Endothelial cell of umbilical vein (primary cell): Measurements from ENCODE around the gene ZNF888. TPM values are rescaled to one million over a fixed set of nuclear protein-coding genes. Genes with fewer than 3 reads are reported as not detected.

Experiments
- BruUV-seq: library from RNA; stranded (reverse); fragments of 400-500 nt; replicated peaks from 2 replicates; lab custom pipeline; 2021; lab: Mats Ljungman, UMichigan
- CTCF ChIA-PET: fragments of 300-600, 350-600 bp; sonication (Branson Sonifier 250); formaldehyde crosslinking; loops from one replicate; lab custom pipeline; 2021; ENCODE audit warnings: antibody characterized with exemption, inconsistent platforms; lab: Charles Lee
- POLR2A ChIA-PET: fragments of 300-600, 350-600 bp; sonication (Branson Sonifier 250); formaldehyde crosslinking; loops from one replicate; lab custom pipeline; 2021; ENCODE audit warnings: antibody characterized with exemption, inconsistent platforms; lab: Charles Lee
- DNase-seq: peaks from one replicate; pipeline ENCODE4 v3.0.0-alpha.2; 2011; ENCODE audit warnings: low read depth, low spot score
- FAIRE-seq: peaks from 2 replicates; lab custom pipeline; 2011; peaks lifted over from hg19 to GRCh38; lab: Jason Lieb, UNC
- H2AFZ ChIP-seq: 2 replicates; pipeline ENCODE4 v1.6.0; 2012; ENCODE audit warnings: low read depth, low read length, control low read depth, inconsistent platforms
- H3K27ac ChIP-seq: 2 replicates; pipeline ENCODE4 v1.5.1; 2011; ENCODE audit warnings: low read depth, mild to moderate bottlenecking, control low read depth, low read length, moderate library complexity; ENCODE audit not compliant: insufficient read depth
- H3K27me3 ChIP-seq, 2 experiments: 2 replicates each; pipeline versions ENCODE4 v1.6.0 to v1.6.1; 2011; ENCODE audit warnings: low read length in 2 of 2, mixed read lengths in 1 of 2; ENCODE audit not compliant: control insufficient read depth in 2 of 2, insufficient read depth in 2 of 2
- H3K36me3 ChIP-seq, 2 experiments: 2 replicates in 1 of 2; 3 replicates in 1 of 2; pipeline ENCODE4 v1.5.1; 2011; ENCODE audit warnings: low read length in 2 of 2, mild to moderate bottlenecking in 1 of 2, moderate library complexity in 1 of 2; ENCODE audit not compliant: control insufficient read depth in 2 of 2, insufficient read depth in 2 of 2; ENCODE audit errors: extremely low read depth in 1 of 2
- H3K4me1 ChIP-seq: 3 replicates; pipeline ENCODE4 v1.5.1; 2011; ENCODE audit warnings: mild to moderate bottlenecking, low read length; ENCODE audit not compliant: control insufficient read depth, insufficient read depth; ENCODE audit errors: extremely low read depth
- H3K4me2 ChIP-seq: 2 replicates; pipeline ENCODE4 v1.6.1; 2011; ENCODE audit warnings: low read length, control low read depth, mixed read lengths; ENCODE audit not compliant: insufficient read depth
- H3K4me3 ChIP-seq, 3 experiments: fragments of 200-600 bp in 1 of 3; sonication (generic), shearing (Covaris generic) in 1 of 3; replicated peaks in 1 of 3; 2 replicates each; pipeline ENCODE4 v1.5.1; 2011 to 2016; ENCODE audit warnings: control low read depth in 3 of 3, low read length in 3 of 3, mild to moderate bottlenecking in 2 of 3, inconsistent platforms in 1 of 3, low read depth in 1 of 3, moderate library complexity in 1 of 3; ENCODE audit not compliant: insufficient read depth in 1 of 3
- H3K79me2 ChIP-seq: 2 replicates; pipeline ENCODE4 v1.6.0; 2012; ENCODE audit warnings: low read length, inconsistent platforms; ENCODE audit not compliant: control insufficient read depth, insufficient read depth
- H3K9ac ChIP-seq: replicated peaks from 2 replicates; pipeline ENCODE3; 2011; ENCODE audit warnings: low read length, control low read depth; ENCODE audit not compliant: insufficient read depth; ENCODE audit errors: extremely low read depth
- H3K9me1 ChIP-seq: replicated peaks from 3 replicates; pipeline ENCODE4 v1.6.0; 2011; ENCODE audit warnings: mild to moderate bottlenecking, low read length; ENCODE audit not compliant: control insufficient read depth, insufficient read depth; ENCODE audit errors: extremely low read depth
- H3K9me3 ChIP-seq: replicated peaks from 2 replicates; pipeline ENCODE4 v1.5.1; 2012; ENCODE audit warnings: low read length, inconsistent platforms; ENCODE audit not compliant: control insufficient read depth, insufficient read depth
- H4K20me1 ChIP-seq: replicated peaks from 2 replicates; pipeline ENCODE3; 2011; ENCODE audit warnings: mild to moderate bottlenecking, low read length; ENCODE audit not compliant: control insufficient read depth, insufficient read depth; ENCODE audit errors: extremely low read depth
- EZH2 ChIP-seq: IDR thresholded peaks from 2 replicates; pipeline ENCODE4 v1.6.1; 2012; ENCODE audit warnings: borderline replicate concordance, low read depth, mild to moderate bottlenecking, moderate library complexity, low read length, inconsistent platforms; ENCODE audit not compliant: severe bottlenecking
- FOS ChIP-seq: IDR thresholded peaks from 2 replicates; pipeline ENCODE4 v1.6.1; 2011; ENCODE audit warnings: mild to moderate bottlenecking, low read length, moderate library complexity, borderline replicate concordance; ENCODE audit not compliant: insufficient read depth
- GATA2 ChIP-seq: IDR thresholded peaks from 2 replicates; pipeline ENCODE4 v1.7.0; 2011; ENCODE audit warnings: low read depth, mild to moderate bottlenecking, moderate library complexity, mixed read lengths, low read length; ENCODE audit not compliant: insufficient read length, insufficient read depth
- JUN ChIP-seq: IDR thresholded peaks from 2 replicates; pipeline ENCODE4 v1.6.1; 2011; ENCODE audit warnings: borderline replicate concordance, low read depth; ENCODE audit not compliant: insufficient read length, insufficient read depth
- MYC ChIP-seq: IDR thresholded peaks from one replicate; pipeline ENCODE4 v1.6.1; 2011; ENCODE audit warnings: mild to moderate bottlenecking, low read depth, low read length
- POLR2A ChIP-seq: IDR thresholded peaks from 2 replicates; pipeline ENCODE4 v1.6.1; 2012; ENCODE audit warnings: low read depth, mild to moderate bottlenecking, control low read depth, low read length
- POLR2AphosphoS5 ChIP-seq: IDR thresholded peaks from 2 replicates; pipeline ENCODE4 v1.6.1; 2012; ENCODE audit warnings: low read depth, mild to moderate bottlenecking, control low read depth, low read length, moderate library complexity; ENCODE audit not compliant: insufficient read depth
- dilution Hi-C: fragments of 300-500 bp; cut with MboI; formaldehyde crosslinking; loops from one replicate; pipeline ENCODE4 v1.15.0; 2019; ENCODE audit warnings: low sequenced_read_pairs; ENCODE audit not compliant: extremely low pct_ligation_motif_present
- intact Hi-C: fragments of 100-400 bp; cut with micrococcal nuclease; formaldehyde crosslinking; loops from one replicate; pipeline ENCODE4 v1.10.0; 2022
- polyA plus RNA-seq, 4 experiments: library from polyadenylated mRNA; depleted of rRNA in 3 of 4; stranded (reverse) in 3 of 4; unstranded in 1 of 4; fragments of >200 nt; gene quantifications; 2 replicates each; pipeline versions ENCODE4 v1.2.1 to v1.2.3, GENCODE V29; 2011 to 2012; ENCODE audit warnings: missing spikeins in 1 of 4
- total RNA-seq: library from RNA; stranded (reverse); gene quantifications from 2 replicates; pipeline ENCODE4 v1.2.3, GENCODE V29; 2021
- TF ChIP-seq, protein P1 (sequence below): IDR thresholded peaks from 2 replicates; pipeline ENCODE4 v1.6.1; 2011; ENCODE audit not compliant: insufficient read depth, insufficient read length
- TF ChIP-seq, protein P2 (sequence below), 2 donors: IDR thresholded peaks; 1 replicate in 1 of 2; 2 replicates in 1 of 2; pipeline ENCODE4 v1.5.1; 2011; ENCODE audit warnings: low read length in 2 of 2, mild to moderate bottlenecking in 2 of 2, moderate library complexity in 2 of 2, control low read depth in 1 of 2, inconsistent platforms in 1 of 2, low read depth in 1 of 2; ENCODE audit not compliant: insufficient read depth in 1 of 2; ENCODE audit errors: extremely low read depth in 1 of 2

ZNF888 gene
- total and polyA plus RNA-seq, 2 donors (not counting 3 experiments of a cell fraction or from before 2014, with no cell fraction given) = 0.72 to 3.9 TPM

DNA sequence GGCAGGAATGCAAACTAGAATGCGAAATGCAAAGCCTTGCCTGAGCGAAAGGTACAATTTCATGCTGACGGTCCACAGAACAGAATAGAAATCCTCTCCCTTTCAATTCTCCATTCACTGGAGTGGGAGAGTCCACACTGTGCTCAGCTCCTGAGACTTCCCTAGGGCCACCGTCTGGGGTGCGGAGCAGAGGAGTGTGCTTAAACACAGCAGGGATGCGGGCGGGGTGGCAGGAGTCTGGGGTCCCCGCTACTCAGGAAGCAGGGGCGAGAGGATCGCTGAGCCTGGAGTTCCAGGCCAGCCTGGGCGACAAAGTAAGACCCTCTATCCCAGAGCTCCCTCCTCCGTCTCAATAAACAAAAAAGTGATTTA, 40.0 kb upstream of the ZNF888 start:
- Histone ChIP-seq H3K36me3 (no peaks in the 10 kb centered on the region), H3K4me2 (peak overlapping the region; percentile 86), H2AFZ (peak overlapping the region; percentile 97), H3K9me3 (peaks cover 5% of the 10 kb centered on the region), H3K4me1 (peaks cover 4% of the 10 kb centered on the region), H3K79me2 (no peaks in the 10 kb centered on the region), H3K27ac (peak overlapping the region; percentile 19), H3K9me1 (no peaks in the 10 kb centered on the region), H3K27me3 (no peaks in the 10 kb centered on the region), H3K4me3 (peak overlapping the region; percentile 74 to 83 (median 77)), H3K9ac (peak overlapping the region; percentile 63), H4K20me1 (no peaks in the 10 kb centered on the region)
- dilution Hi-C loops = no loop called here
- TF ChIP-seq, protein P1, sequence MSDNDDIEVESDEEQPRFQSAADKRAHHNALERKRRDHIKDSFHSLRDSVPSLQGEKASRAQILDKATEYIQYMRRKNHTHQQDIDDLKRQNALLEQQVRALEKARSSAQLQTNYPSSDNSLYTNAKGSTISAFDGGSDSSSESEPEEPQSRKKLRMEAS = no peak
- TF ChIP-seq EZH2 (no peak), POLR2A (no peak), POLR2AphosphoS5 (no peak), JUN (no peak), FOS (no peak), MYC (no peak), GATA2 (no peak)
- TF ChIP-seq, protein P2, sequence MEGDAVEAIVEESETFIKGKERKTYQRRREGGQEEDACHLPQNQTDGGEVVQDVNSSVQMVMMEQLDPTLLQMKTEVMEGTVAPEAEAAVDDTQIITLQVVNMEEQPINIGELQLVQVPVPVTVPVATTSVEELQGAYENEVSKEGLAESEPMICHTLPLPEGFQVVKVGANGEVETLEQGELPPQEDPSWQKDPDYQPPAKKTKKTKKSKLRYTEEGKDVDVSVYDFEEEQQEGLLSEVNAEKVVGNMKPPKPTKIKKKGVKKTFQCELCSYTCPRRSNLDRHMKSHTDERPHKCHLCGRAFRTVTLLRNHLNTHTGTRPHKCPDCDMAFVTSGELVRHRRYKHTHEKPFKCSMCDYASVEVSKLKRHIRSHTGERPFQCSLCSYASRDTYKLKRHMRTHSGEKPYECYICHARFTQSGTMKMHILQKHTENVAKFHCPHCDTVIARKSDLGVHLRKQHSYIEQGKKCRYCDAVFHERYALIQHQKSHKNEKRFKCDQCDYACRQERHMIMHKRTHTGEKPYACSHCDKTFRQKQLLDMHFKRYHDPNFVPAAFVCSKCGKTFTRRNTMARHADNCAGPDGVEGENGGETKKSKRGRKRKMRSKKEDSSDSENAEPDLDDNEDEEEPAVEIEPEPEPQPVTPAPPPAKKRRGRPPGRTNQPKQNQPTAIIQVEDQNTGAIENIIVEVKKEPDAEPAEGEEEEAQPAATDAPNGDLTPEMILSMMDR (IDR thresholded peaks at IDR 0.05; ENCODE audit: extremely low read depth in 1 of 2, insufficient read depth in 1 of 2, low read depth in 1 of 2, low read length in 2 of 2) = no peak
- intact Hi-C loops = loop anchor here (2.0 to 10.0 kb wide), 3 partner anchors 40 to 228 kb away; partner anchors contain the start of genes ZNF600, ZNF611 and ZNF888
- FAIRE-seq = no peak
- ChIA-PET CTCF (interaction anchor here (0.7 to 1.5 kb wide), 5 partner anchors 9 to 232 kb away, joined by 3 to 4 read pairs (median 4); no protein-coding TSS in a partner anchor), POLR2A (interaction anchor here (0.7 kb wide), 1 partner anchor 11 kb away, joined by 3 read pairs; no protein-coding TSS in a partner anchor)
- no TSS peak for BruUV-seq
- DNase-seq = no peak
